Cerebellar cortex (tissue), 1 donor: ENCODE results near the gene EPAS1.
A peak's percentile ranks its signal among the peaks of the same experiment; 100 is the strongest.

Experiments used
- DNase-seq: peaks from one replicate; pipeline ENCODE4 v3.0.0-alpha.2; 2015; ENCODE audit warnings: low spot score

Gene EPAS1

DNA sequence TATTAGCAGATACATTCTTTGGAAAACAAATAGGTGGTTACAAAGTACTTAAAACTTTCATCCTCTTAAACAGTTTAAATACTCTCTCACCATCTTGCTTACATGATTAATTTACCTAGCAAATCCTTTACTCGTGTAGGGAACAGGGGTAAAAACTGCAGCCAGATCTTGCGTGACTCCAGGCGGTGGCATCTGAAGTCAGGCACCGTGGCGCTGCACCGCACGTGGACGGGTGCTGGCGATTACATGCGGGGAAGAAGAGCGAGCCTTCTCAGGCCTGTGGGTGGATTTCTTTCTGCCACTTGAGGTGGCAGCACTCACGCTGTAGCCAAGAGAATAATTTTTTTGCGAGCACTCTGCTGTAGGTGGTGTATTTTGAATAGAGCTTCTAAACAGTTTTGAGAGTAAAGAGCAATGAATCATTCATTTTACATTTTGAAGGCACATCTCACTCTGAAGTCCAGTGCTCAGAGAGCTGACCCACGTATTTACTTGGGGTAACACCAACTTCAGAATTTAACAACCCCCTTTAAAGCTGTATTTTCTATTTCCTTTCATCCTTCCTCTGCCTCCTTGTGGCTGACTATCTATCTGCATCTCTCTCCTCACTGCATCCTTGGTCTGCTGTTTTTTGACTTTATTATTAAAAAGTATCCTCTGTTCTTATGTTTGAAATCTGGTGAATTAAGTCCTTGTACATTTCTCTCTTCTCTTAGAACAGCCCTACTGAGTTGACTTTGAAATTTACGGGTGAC, 68.9 kb downstream of the EPAS1 start:
- DNase-seq = no peak

DNA sequence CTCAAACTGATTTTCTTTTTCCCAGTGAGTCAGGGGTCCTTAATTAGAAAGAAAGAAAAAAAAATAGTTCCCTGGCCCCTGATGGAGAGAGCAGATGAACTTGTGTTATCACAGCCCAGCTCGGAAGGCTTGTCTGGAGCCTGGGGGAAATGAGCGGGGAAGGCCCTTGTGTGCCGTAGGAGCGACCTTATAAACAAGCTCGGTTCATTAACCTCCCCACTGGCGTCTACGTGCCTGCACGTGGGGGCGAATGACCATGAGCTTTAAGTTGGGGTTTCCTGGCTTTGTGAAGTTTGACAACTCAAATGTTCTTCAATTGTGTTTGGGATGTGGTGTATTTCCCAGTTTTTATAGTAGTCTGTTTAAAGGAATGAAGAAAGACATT, 69.5 kb downstream of the EPAS1 start:
- no peak for DNase-seq

DNA sequence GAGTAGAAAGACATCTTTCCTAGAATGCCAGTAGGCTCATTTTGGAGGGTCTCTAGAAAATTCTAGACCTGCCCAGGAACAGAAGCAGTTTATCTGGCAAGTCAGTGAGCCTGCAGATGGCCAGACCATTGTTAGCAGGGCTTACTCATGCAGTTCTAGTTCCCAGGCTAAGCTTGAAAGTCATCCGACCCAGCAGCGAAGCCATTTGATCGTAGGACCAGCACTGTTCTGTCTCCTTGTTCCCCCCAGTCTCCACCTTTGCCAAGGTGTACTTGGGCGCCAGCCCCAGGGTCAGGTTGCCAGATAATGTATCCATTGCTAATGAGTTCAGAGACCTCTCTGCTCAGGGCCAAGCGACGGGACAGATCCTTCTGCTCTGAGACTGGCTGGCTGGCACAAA, 70.1 kb downstream of the EPAS1 start:
- DNase-seq = peak; percentile 76

DNA sequence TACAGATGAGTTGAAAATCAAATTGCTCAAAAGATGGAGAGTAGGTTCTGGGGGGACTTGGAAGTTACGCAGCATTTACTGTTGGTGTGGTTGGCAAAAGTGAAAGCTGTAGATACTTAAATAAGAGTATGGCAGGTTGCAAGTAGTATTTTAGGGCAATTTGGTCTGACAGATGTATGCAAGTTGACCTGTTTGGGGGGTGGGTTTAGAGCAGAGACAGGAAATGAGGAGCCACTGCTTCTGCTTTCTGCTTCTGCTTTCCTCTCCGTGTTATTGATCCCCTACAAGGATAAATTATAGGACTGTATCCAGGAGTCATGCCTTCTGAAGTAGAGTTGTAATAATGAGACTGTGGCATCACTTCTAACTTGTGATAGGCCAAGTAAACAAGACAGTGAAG, 71.2 kb downstream of the EPAS1 start:
- DNase-seq = no peak

DNA sequence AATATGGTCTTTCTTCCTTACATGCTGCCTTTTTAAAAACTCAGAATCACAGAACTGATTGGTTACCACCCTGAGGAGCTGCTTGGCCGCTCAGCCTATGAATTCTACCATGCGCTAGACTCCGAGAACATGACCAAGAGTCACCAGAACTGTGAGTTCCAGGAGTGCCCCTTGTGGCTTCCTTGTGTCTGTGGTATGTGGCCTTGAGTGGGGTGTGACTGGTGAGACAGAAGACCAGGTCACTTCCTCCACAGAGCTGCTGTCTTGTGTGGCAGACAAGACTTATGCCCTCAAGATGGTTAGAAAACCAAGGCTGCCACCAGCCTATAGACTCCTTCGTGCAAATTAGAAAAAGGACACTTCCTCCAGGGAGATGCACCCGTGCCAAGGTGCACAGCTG, 72.6 kb downstream of the EPAS1 start:
- no peak for DNase-seq

DNA sequence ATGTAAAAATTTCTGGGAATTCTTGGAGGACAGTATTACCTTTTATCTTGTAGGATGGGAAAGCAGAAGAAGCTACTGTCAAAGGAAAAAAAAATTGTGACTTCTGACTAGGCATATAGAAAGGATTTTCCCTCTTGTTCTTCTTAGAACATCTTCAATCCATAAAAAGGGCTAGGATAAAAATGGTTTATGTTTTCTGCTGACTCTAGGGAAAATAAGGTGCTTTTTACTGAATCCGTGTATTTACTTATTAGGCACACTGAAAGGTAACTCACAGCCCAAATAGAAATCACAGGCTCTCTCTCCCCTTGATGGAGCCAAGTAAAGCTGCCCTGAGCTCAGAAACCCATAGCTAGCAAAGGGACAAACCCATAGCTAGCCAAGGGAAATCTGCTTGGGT, 74.6 kb downstream of the EPAS1 start:
- DNase-seq = no peak

DNA sequence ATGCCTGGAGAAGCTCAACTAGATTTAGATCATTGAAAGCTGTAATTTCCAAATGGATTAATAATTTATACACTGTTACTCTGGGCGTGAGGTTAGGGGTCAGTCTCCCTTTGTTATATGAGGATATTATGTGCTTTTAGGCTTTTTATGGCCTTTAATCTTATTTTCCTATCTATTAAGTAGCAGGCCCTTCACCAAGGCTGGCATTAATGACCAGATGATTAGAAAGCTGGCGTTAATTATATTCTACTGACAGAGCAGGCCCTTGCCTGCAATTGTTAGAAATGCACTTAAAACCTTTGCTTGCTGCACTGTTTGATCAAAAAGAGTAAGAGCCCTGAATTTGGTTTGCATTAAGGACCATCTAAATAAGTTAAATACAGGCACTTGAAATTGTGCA, 75.3 kb downstream of the EPAS1 start:
- no peak for DNase-seq

DNA sequence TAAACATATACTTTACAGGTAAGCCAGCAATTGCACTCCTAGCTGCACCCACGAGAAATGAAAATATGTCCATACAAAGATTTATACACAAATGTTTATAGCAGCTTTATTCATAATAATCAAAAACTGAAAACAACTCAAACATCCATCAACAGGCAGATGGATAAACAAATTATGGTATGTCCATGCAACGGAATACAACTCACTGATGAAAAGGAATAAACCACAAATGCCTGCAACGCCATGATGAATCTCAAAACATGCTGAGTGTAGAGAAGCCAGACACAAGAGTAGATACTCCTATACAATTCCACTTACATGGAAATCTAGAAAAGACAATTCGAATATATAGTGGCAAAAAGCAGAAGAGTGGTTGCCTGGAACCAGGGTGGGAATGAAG, 76.0 kb downstream of the EPAS1 start:
- no peak for DNase-seq

DNA sequence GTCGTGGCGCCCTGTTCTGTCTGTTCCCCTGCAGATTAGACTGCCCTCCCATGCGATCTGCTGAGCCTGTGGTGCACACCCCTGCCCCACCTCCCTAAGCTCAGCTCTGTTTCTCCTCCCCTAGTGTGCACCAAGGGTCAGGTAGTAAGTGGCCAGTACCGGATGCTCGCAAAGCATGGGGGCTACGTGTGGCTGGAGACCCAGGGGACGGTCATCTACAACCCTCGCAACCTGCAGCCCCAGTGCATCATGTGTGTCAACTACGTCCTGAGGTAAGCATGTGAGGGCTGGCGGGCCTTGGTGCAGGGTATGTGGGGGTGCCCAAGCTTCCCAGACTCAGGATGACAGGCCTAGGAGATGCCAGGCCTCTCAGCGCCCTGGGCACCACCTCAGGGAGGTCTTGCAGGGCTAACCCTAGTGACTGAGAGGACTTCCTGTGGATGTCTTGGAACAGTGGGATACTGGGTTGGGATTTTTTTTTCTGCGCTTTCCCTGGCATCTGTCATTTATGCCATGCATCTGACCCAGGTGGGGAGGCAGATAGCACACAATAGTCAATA, 78.4 kb downstream of the EPAS1 start:
- DNase-seq = no peak

DNA sequence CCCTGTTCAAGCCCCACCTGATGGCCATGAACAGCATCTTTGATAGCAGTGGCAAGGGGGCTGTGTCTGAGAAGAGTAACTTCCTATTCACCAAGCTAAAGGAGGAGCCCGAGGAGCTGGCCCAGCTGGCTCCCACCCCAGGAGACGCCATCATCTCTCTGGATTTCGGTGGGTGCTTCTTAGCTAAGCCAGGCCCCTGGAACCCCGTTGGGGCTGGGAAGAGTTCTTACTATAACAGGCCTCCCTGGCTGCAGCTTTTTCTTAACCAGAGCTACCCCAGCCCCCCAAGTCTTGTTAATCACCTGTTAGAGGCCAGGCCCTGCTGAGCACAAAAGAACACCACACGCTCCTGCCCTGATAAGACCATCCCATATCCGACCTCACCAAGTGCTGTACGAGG, 79.4 kb downstream of the EPAS1 start:
- no peak for DNase-seq

DNA sequence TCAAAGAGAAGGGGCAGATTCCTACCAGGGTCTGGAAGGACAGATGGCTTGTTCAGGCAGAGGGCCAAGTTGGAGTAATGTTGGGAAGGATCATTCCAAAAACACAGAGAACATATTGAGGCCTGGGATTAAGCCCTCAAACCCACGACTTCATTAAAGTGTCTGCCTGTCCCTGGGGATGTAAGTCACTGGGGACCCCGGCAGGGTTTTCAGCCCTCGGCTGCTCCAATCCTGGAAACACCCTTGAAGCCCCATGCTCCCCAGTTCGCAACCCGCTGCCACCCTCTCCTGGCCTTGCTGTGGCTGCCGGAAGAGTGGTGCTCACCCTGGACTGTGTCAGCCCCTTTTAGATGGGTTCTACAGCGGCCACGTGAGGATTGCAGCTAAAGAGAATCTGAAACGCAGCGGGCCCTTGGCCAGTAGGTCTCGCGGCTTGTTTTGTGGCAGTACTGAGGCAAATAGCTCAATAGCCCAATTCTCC, 79.9 kb downstream of the EPAS1 start:
- DNase-seq = peak; percentile 77

DNA sequence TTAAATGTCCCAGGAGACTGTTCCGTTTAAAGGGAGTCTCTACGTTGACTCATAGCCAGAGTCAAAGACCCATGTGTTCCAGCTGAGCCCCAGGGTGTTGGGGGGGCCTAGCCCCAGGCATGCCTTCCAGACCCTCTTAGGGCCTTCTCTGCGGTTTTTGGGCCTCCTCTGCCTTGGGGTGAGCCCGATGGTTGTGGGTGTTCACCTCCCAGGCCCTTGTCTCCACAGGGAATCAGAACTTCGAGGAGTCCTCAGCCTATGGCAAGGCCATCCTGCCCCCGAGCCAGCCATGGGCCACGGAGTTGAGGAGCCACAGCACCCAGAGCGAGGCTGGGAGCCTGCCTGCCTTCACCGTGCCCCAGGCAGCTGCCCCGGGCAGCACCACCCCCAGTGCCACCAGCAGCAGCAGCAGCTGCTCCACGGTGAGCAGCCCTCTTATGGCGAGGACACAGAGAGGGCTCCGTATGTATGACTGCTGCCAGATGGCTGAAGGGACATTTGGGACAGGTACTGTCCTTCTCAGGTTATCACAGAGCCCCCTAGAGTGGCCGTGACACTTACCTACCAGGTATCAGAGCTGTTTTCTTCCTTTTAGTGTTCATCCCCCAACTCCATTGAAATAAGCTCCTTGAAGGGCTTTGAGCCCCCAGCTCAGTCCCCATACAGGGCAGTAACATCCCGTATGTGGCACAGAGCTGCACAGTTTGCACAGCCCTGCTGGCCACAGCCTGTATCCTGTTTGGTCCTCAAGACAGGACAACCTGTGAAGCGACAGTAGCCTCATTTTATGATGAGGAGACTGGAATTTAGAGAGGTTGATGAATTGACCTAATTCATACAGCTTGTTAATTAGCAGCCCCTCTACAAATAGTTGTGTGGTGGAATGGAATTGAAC, 80.7 kb downstream of the EPAS1 start:
- no peak for DNase-seq

DNA sequence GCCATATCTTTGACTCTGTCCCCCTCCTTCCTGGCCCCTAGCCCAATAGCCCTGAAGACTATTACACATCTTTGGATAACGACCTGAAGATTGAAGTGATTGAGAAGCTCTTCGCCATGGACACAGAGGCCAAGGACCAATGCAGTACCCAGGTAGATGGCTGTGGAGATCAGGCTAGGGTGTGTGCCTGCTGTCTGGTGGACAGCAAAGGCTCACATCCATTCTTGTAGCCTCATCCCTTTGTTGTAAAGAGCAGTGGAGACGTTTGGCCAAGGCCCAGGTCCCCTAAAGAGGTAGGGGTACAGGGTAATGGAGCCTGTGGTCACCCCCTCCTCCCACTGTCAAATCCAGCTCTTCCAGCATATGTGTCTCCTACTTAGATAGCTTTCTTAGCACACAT, 81.4 kb downstream of the EPAS1 start:
- DNase-seq = no peak

DNA sequence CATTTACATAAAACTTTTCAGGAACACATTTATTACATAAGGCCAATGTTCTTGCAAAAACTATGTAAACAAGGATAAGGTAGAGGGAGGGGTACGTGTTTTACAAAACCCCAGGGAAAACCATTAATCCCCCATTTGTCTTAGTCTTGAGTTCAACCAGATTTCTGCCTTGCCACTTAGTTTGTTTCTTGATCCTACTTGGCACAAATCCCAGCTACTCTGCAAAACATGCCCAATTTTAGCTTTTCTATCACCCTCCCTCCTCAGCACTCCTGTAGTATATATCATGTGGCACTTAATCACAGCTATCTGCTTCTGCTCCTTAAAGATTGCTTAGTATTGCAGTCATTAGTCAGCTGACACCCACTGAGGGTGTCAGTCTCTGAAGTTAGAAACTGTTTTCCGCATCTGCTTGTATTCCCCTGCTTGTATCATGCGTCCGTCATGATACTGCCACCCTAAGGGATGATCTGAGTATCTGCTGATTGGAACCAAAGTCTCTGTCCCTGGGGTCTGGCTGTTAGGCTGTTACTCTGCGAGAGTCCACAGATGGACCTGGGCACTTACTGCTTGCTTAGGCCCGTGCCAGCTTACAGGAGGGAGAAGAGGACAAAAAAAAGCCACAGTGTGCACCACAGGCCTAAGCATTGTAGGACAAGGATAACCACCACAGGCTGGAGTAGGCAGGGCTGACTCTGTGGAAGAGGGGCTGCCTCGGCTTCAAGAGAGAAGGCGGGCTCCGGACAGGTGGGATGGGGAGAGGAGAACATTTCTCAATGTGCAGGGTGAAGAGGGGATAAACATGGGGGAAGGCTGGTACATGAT, 82.2 kb downstream of the EPAS1 start:
- DNase-seq = no peak

DNA sequence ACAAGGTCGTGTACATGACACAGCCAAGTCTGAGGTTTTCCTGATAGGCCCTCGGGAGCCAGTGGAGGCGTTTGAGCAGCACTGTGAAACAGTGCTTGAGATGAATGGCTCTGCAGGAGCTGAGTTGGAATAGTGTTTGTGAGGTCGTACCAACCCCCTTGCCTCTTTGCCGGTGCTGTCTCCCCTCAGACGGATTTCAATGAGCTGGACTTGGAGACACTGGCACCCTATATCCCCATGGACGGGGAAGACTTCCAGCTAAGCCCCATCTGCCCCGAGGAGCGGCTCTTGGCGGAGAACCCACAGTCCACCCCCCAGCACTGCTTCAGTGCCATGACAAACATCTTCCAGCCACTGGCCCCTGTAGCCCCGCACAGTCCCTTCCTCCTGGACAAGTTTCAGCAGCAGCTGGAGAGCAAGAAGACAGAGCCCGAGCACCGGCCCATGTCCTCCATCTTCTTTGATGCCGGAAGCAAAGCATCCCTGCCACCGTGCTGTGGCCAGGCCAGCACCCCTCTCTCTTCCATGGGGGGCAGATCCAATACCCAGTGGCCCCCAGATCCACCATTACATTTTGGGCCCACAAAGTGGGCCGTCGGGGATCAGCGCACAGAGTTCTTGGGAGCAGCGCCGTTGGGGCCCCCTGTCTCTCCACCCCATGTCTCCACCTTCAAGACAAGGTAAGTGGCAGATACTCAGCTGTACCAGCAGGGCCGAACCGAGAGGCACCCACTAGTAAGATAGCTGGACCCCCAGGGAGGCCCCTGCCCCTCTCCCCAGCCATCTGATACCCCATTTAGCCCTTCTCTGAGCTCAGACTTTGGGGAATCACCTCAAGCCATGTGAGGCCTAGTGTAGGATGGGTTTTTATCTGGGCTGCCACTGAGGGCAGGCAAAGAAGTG, 83.1 kb downstream of the EPAS1 start:
- DNase-seq = no peak

DNA sequence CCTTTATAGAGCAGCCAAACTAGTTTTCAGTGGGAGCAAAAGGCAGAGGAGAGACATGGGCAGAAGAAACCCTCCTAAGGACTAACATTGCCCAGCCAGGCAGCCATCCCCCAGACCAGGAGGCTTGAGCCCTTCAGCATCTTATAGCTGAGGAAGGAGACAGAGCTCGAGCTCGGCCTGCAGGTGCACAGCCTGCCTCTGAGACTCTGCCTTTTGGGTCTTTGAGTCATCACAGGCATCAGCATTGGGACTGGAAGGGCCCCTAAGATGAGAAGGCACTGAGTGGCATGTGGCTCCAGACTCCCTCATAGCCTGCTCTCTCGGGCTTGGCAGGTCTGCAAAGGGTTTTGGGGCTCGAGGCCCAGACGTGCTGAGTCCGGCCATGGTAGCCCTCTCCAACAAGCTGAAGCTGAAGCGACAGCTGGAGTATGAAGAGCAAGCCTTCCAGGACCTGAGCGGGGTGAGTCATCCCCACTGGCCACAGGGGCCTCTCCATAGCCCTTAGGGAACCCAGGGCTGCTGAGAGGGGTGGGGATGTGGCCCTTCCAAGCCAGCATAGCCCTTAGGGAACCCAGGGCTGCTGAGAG, 84.1 kb downstream of the EPAS1 start:
- DNase-seq = no peak

DNA sequence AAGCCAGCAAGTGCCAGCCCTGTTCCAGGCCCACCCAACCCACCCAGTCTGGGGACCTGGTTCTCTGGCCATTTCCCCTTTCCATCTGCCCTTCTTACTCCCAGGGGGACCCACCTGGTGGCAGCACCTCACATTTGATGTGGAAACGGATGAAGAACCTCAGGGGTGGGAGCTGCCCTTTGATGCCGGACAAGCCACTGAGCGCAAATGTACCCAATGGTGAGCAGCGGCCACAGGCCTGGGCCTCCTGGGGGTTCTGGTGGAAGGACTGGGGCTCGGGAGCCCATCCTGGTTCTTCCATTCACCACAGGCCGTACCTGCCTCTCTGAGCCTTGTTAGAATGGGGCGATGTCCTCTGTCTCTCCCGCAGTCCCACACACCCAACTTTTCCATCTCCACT, 84.7 kb downstream of the EPAS1 start:
- no peak for DNase-seq

DNA sequence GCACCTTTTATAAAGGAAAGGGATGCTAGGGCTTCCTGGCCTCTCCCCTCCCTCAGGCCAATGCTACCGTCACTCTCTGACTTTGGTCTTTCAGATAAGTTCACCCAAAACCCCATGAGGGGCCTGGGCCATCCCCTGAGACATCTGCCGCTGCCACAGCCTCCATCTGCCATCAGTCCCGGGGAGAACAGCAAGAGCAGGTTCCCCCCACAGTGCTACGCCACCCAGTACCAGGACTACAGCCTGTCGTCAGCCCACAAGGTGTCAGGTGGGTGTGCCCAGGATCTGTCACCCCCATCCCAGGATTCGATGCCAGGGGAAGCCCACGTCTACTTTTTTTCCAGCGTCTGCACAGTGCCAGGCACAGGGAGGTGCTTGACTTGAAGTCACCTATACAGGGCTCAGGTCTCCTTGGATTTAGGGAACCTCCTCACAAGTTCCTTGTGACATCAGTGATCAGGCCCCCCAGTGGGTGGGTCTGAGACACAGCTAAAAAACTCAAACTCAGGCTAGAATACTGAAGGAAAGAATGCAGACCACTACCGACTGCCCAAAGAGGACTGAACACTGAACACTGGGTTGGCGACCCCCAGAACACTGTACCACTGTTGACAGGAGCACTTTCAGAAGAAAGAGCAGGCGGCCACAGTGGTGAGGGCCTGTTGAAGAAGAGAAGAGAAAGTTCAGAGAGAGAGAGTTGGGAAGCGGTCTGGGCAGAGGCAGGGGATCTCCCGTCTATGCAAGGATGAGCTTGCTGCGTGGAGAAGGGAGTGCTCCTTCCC, 85.3 kb downstream of the EPAS1 start:
- DNase-seq = no peak

DNA sequence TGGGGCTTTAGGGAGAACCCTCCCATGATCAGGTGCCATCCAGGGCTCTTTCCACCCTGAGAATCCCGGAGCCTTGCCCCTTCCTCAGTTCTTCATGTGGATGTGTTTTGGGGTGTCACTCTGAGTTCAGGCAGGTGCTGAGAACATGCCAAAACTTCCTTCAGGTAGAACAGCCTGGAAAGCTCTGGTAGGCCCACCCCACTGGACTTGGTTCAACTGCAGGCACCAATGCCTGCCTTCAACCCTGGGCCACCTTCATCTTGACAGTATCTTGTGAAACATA, 85.8 kb downstream of the EPAS1 start:
- no peak for DNase-seq

DNA sequence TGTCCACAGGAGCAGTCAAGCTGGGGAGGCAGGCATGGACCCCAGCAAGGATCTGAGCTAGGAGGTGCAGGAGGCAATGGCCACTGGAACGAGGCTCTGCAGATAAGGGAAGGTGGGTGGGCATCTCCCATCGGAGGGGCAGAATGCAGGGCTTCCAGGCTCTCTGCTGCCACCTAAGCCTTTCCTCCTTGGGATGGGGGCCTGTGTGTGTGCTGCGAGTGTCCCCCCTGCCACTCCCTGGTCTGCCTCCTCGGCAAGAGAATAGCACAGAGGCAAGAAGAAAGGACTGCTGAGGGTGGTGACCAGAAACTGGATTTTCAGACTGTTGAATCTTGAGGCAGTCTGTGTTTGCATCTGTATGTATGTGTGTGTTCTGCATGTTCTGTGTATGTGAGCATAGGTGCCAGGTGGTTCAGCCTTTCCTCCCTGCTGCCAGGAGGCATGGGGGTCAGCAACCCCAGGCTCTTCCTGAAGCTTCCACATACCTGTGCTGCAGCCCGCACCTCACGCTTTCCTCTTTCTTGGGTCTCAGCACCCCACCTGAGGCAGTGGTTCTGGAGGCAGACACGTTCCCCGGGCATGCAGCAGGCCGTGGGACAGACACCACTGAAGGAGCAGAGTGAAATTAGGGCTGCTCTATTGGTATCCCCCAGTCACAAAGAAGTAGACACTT, 86.7 kb downstream of the EPAS1 start:
- no peak for DNase-seq
